GM18861 (cell line): ENCODE data around the gene DDX42.
A peak's percentile ranks its signal among the peaks of the same experiment; 100 is the strongest.
"Not testable (repeated sequence)": the region's sequence is repeated elsewhere in the genome, so short reads cannot be mapped to it uniquely, and the experiment has no call there.

Experiments
- ATAC-seq: cut with Tn5 transposase; IDR thresholded peaks from one replicate; pipeline ENCODE4 v1.9.1; 2021; ENCODE audit not compliant: unreplicated experiment

DDX42 gene

DNA sequence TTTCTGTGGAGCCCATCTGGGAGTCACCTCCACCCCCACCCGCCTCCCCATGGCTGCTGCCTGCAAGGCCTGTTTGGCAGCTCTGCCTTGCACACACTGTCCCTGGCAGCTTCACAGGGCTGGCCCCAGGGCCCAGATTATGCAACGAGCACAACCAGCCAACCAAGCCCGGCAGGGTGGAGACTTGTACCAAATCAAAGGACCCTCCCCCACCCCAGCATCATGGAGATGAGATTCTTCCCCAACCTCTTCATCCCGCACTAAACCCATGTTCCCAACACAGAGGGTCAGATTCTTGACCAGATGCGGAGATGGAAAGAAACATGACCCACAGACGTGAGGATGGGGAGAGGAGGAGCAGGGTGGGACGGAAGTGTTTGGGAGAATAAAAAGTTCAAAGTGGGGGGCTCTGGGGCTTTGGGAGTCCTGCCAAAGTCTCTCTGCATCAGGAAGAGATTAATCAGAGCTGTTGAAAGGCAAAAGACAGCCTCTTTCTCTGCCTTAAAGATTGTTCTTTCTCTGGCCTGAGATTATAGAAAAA, 64.7 kb downstream of the DDX42 start:
- ATAC-seq: no peak

DNA sequence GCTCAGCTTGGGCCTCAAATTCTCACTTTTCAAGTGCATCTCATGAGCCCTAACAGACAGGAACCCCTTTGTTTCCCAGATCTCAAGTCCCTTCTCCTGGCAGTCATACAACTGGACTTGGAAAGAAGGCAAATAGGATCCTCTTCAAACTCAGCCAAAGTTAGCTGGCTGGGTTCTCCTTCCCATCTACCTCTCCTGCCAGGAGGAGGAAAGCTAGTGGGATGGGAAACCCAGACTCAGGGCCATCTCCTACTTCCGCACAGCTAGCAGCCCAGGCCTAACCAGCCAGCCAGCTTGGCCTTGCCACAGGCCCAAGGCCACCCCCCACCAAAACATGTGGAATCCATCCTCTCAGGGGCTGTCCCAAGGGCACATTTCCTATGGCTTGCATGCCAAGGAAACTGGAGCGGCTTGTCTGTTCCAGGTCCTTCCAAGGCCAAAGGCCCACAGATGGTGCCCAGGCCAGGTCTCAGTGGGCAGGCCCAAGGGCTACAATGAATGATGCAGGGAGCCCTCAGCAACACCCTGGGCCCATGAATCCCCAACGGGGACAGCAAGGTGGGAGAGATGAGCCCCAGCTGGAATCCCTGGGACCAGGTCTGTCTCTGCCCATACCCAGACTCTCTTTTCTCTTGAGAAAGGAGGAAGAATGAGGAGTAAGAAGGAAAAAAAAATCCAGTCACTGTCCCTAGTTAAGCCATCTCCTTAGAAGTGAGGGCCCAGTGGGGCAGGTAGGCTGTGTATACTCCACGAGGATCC, 66.8 kb downstream of the DDX42 start:
- no peak for ATAC-seq

DNA sequence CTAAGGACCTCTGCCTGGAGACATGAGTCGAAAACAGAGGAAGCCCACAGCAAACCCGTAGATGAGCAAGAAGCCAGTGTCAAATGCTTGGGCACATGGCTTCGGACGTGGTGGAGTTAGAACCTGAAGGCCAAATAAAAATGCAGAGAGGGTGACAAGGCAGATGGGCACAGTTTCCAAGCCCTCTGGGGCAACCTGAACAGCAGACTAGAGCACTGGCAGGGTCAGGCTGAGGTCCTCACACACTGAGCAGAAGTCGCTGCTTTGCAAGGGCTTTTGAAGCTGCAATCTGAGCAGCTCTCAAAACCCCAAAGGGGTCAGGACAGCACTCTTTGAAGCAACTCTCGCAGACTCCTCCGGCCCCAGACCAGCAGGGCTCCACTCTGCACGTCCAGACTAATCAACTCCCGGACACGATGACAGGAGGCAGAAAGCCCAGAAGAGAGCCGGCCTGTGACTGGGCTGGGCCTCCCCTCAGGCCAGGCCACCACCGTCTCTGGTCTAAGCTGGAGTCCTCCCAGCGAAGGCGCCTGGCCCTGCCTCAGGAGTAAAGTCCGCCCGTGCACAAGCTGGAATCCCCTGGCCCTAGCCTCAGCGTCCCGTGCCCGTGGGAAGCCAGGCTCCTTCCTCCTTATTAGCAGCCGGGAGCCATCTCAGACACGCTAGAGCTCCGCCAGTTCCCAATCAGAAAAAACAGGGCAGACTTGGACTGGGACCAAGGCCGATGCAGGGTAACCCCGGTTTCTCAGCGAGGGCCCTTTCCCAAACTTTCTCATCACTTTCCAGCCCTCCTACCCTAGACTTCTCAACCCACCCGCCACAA, 67.6 kb downstream of the DDX42 start:
- no peak for ATAC-seq

DNA sequence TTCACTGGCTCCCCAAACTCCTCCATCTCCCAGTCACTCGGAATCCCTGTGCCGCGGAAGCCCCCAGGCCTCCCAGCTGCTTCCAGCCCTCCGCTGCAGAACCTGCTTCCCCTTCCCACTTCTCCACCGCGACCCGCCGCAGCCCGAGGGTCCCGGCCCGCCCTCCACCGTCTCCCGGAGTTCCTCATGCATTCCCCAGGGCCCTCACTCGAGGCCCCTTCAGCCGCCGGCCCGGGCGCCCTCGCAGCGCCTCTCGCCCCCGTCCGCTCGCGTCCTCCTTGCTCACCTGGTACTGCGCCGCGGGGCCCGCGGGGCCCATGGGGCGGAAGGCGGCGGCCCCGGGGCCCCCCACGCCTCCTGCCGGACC, 68.2 kb downstream of the DDX42 start:
- no peak for ATAC-seq

DNA sequence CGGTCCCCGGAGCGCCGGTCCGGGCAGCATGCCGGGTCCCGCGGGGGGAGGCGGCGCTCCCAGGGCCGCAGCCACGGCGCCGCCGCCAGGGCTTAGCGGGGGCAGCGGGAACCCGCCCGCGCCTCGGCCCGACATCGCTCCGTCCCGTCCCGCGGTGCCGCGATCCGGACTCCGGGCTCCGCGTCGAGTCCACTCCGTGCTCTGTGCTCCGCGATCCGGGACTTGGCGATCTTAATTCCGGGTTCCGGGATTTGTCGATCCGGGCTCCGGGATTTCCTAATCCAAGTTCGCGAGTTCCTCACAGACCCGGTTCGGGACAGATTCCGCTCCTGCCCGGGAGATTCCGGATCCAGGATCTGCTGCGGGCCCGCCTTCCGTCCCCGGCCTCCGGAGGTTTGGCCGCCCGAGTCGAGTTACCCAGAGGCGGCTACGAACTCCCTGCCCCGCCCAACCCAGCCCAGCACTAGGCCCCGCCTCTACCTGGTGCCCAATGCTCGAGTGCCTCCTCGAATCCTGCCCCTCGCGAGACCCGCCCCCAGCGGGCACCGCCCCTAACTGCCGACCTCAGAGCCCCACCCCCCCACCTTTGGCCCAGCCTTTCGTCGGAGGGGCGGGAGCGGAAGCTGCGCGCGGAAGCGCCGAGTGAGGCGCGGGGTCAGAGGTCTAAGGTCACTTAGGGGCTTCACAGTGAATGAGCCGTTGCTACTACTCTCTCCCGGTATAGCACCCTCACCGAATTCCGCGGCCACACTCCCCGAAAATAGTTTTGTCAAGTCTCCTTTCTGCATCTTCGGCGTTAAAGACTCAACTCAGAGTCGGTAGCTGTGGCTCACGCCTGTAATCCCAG, 68.8 kb downstream of the DDX42 start, which contains the start of gene SMARCD2:
TSS of gene SMARCD2 (minus strand) at position 146 of the 847 bp plus-strand sequence. CDS start at position 135, 11 bp downstream.
- peak; percentile 43 for ATAC-seq

DNA sequence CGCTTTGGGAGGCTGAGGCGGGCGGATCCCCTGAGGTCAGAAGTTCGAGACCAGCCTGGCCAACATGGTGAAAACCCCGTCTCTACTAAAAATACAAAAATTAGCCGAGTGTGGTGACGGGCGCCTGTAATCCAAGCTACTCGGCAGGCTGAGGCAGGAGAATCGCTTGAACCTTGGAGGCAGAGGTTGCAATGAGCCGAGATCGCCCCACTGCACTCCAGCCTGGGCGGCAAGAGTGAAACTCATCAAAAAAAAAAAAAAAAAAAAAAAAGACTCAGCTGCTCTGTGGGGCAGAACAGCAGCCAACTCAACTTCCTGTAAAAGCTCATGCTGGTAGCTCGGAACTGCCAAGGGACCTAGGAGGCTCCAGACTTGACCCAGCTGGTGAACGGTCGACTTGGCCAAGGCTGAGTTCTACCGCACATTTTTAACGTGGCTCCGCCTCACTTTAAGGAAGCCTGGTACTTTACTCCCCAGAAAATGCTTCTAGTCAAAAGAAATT, 69.5 kb downstream of the DDX42 start:
- not testable (repeated sequence) for ATAC-seq

DNA sequence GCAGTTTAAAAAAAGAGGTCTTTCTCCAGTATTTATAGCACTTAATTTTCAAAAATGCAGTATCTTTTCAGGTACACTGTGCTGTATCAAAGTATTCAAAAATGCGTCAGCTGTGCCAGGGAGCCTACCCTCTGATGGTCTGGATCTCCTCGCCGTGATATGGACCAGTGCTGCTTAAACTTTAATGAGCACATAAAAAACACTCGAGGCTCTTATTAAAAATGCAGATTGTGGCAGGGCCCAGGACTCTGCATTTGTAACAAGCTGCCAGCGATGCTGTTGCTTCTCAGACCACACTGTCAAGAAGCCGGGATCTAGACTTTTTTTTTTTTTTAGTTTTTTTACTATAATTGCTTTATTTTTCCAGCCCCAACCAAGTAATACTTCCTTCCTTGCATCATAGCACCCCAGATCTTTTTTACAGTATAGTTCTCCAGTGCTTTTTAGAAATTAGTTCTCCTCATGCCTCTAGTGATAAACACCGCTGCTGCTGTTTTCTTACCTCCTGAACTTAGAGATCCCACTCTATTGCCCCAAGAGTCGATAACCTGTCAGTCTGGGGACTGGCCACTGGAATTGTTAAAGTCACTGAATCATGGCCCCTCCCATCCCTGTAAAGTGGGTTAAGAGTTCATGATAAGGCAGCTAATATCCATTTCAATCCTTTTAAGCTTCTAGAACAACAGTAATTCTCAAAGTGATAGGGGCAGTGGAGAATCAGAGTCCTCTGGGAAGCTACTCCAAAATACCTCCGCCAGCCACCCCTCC, 70.1 kb downstream of the DDX42 start:
- ATAC-seq: no peak

DNA sequence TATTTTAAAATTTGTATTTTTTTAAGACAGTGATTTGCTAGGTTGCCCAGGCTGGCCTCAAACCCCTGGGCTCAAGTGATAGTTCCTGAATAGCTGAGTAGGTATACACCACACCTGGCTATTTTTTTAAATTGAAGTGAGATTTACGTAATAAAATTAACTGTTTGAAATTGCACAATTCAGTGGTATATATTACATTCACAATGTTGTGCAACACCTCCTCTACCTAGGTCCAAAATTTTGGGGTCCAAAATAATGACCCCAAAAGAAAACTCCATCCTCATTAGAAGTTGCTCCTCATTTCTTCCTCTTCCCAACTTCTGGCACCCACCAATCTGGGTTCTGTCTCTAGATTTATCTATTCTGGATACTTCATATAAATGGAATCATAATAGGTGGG, 71.5 kb downstream of the DDX42 start:
- ATAC-seq: no peak

DNA sequence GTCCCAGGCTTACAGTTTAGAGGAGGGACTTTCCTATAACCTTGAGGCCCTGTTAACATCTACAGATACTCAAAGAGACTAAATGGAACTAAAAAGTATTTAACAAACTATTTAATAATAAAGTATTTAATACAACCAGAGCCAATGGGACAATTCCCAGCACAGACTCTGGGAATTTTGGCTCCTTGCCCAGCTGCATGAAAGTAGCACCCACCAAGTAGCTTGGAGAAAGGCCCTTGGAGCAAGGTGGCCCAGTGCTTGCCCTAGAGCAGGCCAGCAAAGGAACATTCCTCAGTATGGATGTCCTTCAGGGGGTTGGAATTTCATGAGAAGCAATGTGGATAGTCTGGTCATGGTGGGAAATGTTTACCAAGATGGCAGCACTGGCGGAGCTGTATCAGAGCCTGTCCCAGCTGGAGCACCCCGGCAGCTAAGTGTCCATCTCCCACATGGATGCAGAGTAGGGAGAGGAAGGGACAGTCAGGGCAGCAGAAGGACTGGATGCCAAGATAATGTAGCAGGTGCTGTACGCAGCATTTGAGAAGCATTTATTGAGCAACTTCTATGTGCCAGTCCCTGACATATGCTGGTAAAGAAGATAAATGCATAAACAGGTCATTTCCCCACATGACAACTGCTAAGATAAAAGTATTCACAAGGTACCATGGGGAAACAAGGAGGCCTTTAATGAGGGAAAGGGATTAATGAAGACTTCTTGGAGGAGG, 73.7 kb downstream of the DDX42 start:
- no peak for ATAC-seq

DNA sequence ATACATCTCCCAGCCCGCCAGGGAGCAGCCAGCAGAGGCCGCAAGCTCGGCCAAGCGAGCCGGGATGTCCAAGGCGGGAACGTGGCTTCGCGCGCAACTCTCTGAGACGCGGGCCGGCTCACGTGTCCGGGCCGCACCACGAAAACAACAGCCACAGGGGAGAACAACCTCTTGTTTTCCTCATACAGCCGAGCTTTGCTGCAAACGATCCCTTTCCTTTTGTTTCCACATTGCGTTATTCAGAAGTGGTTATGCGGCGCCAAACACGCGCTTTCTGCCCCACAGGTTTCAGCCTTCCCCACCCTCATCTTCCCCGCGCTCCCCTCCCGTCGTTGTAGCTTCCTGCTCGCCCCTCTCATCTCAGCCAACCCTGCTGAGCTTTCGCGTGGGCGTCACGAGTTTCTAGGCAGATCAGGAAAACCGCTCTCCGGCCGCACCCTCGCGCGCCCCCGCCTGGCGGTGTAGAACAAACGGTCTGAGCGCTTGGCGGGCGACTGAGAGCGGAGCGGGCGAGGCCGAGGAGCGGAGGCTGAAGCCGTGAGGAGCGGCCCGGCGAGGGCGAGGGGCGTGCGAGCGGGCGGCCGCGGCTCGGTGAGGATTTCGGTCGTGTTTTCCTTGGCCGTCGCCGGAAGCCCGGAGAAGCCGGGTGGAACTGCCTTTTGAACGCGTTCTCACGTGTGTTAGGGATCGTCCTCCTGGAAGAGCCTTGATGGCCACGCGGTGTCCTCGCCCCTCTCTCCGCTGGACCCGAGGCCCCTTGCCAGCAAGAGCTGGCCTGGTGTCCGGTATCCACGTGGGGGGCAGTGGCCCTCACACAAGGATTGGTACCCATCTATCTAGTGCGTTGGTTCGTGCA, 75.1 kb downstream of the DDX42 start:
- ATAC-seq: peak; percentile 63

DNA sequence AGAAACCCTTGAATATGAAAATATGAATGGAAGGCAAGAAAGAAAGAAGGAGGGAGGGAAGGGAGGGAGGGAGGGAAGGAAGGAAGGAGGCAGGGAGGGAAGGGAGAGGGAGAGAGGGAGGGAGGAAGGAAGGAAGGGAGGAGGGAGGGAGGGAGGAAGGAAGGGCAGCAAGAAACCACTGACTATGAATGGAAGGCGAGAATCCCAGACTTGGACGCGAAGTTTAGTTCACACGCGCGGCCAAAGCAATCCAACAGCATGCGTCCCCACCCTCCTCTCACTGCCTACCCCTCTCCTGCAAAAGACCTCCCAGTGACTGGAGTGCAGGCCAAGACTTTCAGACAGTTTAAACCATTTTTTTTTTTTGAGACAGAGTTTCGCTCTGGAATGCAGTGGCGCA, 76.4 kb downstream of the DDX42 start:
- ATAC-seq: no peak

DNA sequence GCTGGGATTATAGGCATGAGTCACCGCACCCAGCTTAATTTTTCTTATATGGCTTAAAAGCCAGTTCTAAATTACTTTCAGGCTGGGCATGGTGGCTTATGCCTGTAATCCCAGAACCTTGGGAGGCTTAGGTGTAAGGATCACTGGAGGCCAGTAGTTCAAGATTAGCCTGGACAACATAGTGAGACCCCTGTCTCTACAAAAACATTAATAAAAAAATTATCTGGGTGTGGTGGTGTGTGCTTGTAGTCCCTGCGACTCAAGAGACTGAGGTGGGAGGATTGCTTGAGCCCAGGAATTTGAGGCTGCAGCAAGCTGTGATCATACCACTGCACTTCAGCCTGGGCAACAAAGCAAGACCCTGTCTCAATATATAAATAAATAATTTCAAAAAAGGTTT, 79.3 kb downstream of the DDX42 start:
- ATAC-seq: no peak

DNA sequence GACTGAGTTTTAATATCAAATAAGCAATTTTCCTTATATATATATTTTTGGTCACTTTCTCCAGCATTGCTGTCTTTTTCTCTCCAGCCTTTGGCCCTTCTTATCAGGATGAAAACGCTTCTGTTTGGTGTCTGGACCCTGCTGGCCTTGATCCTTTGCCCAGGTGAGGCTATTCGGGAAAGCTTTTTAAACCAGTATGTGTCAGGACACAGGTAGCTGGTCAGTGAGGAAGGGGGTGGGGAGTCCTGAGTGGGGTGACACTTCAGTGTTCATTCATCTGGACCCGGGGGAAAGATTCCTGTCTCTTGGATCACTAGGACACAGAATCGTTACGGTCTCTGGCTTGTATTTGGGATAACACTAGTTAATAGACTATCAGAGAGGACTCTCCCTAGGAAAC, 80.7 kb downstream of the DDX42 start:
- ATAC-seq: no peak

DNA sequence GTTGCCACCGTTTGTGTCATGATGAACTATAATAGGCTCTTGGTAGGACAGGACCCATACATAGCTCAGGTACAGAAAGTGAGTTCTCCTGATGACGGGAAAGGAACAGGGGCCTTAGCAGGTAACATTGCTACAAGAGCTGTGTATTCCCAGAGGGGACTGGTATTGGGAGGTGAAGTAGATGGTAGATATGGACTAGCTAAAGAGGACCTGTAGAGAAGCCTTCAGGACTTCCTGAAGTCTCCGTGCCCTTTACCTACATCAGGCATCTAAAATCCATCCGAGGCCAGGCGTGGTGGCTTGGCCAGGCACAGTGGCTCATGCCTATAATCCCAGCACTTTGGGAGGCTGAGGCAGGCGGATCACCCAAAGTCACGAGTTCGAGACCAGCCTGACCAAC, 81.2 kb downstream of the DDX42 start:
- ATAC-seq: no peak

DNA sequence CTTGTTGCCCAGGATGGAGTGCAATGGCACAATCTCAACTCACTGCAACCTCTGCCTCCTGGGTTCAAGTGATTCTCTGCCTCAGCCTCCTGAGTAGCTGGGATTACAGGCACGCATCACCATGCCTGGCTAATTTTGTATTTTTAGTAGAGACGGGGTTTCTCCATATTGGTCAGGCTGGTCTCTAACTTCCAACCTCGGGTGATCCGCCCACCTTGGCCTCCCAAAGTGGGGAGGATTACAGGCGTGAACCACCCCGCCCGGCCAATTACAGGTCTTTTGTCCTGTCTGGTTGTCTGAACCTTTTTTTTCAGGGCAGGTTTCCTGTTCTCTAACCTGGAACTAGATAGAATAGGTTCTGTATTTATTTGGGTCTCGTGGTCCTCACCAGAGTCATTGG, 82.5 kb downstream of the DDX42 start:
- ATAC-seq: not testable (repeated sequence)

DNA sequence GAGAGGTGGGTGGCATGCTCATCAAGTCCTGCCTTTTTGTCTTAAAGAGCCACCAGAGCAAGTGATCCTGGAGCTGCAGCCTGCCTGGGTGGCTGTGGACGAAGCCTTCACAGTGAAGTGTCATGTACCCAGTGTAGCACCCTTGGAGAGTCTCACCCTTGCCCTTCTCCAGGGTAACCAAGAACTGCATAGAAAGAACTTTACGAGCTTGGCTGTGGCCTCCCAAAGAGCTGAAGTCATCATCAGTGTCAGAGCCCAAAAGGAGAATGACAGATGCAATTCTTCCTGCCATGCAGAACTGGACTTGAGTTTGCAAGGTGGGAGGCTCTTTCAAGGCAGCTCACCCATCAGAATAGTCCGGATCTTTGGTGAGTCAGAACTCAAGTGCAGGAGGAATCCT, 85.3 kb downstream of the DDX42 start:
- ATAC-seq: no peak

DNA sequence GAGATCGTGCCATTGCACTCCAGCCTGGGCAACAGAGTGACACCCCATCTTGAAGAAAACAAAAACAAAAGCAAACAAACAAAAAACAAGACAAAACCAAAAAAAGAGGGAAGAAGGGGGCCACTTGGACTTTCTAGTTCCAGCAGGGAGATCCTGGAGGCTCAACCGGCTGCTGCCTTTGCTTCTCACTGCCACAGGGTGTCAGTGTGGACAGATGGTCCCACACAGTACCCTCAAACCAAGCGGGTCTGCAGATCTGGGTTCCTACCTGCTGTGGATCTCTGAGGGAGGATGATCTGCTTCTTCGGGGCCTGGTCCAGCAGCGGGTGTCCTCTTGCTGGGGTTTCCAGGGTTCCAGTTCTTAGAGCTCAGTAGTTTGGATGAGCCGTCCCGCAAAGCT, 92.7 kb downstream of the DDX42 start:
- not testable (repeated sequence) for ATAC-seq
